ENCODE results near the gene ASIP. TPM values are rescaled to one million over a fixed set of nuclear protein-coding genes. Genes with fewer than 3 reads are reported as not detected.
A peak's percentile ranks its signal among the peaks of the same experiment; 100 is the strongest.
"Not testable (repeated sequence)": the region's sequence is repeated elsewhere in the genome, so short reads cannot be mapped to it uniquely, and the experiment has no call there.

Gene ASIP
- total RNA-seq, 1 donor from 2014 or later = not detected

- ATAC-seq = no peak
These were observed 2.2 kb downstream of the ASIP start for GRCh38 chr20:34243377-34243776.

- ATAC-seq = no peak
These were observed 5.0 kb downstream of the ASIP start for GRCh38 chr20:34246126-34246626.

GRCh38 chr20:34249291-34249690 lies 8.1 kb downstream of the ASIP start:
- peak; percentile 33 for ATAC-seq

GRCh38 chr20:34250005-34250404 lies 8.8 kb downstream of the ASIP start:
- no peak for ATAC-seq

- ATAC-seq = no peak
These were observed 10.4 kb downstream of the ASIP start for GRCh38 chr20:34251619-34252018.

GRCh38 chr20:34252431-34253086 lies 11.3 kb downstream of the ASIP start:
- ATAC-seq = not testable (repeated sequence)

- no peak for ATAC-seq
These were observed 13.8 kb downstream of the ASIP start for GRCh38 chr20:34254979-34255378.

- ATAC-seq = no peak
These were observed 15.5 kb downstream of the ASIP start for GRCh38 chr20:34256629-34257124.

- ATAC-seq = no peak
These were observed 19.2 kb downstream of the ASIP start for GRCh38 chr20:34260208-34260942.

- peak; percentile 42 for ATAC-seq
These were observed 21.5 kb downstream of the ASIP start for GRCh38 chr20:34262488-34263288.

- ATAC-seq = not testable (repeated sequence)
These were observed 22.2 kb downstream of the ASIP start for GRCh38 chr20:34263468-34263867.

- no peak for ATAC-seq
These were observed 22.9 kb downstream of the ASIP start for GRCh38 chr20:34264141-34264540.

GRCh38 chr20:34268145-34268544 lies 26.9 kb downstream of the ASIP start:
- no peak for ATAC-seq

- peak; percentile 55 for ATAC-seq
These were observed 27.8 kb downstream of the ASIP start for GRCh38 chr20:34268851-34269636.

- ATAC-seq = no peak
These were observed 28.9 kb downstream of the ASIP start for GRCh38 chr20:34269996-34270627.

GRCh38 chr20:34271956-34272355 lies 30.7 kb downstream of the ASIP start:
- no peak for ATAC-seq

GRCh38 chr20:34274694-34275093 lies 33.5 kb downstream of the ASIP start:
- no peak for ATAC-seq

- ATAC-seq = no peak
These were observed 40.0 kb downstream of the ASIP start for GRCh38 chr20:34281177-34281576.

- no peak for ATAC-seq
These were observed 40.8 kb downstream of the ASIP start for GRCh38 chr20:34282041-34282440.

GRCh38 chr20:34283844-34284243 lies 42.6 kb downstream of the ASIP start:
- ATAC-seq = no peak

- ATAC-seq = no peak
These were observed 44.2 kb downstream of the ASIP start for GRCh38 chr20:34285450-34285849.

GRCh38 chr20:34287500-34287899 lies 46.3 kb downstream of the ASIP start:
- ATAC-seq = not testable (repeated sequence)

Measured in esophagus mucosa (tissue), 1 donor.